Stimulated activated naive CD8-positive, alpha-beta T cell treated with anti-CD3 and anti-CD28 coated beads, Interleukin-15, Interleukin-2, amounts not matched to agents 100 ng/mL and 50 ng/mL, for 24 hours (primary cell): ENCODE results near the gene PRKAG3.

Source experiments
- H3K27ac Mint-ChIP-seq: one replicate; pipeline ENCODE4 v1.8.0; 2021; ENCODE audit warnings: mild to moderate bottlenecking, mixed read lengths
- H3K27me3 Mint-ChIP-seq: one replicate; pipeline ENCODE4 v1.8.0; 2021; ENCODE audit warnings: mixed read lengths
- H3K36me3 Mint-ChIP-seq: one replicate; pipeline ENCODE4 v1.8.0; 2021; ENCODE audit warnings: low read depth, mixed read lengths
- H3K4me1 Mint-ChIP-seq: one replicate; pipeline ENCODE4 v1.8.0; 2021; ENCODE audit warnings: low read depth, mixed read lengths
- H3K4me3 Mint-ChIP-seq: one replicate; pipeline ENCODE4 v1.8.0; 2021; ENCODE audit warnings: mild to moderate bottlenecking, mixed read lengths
- H3K9me3 Mint-ChIP-seq: one replicate; pipeline ENCODE4 v1.8.0; 2021; ENCODE audit warnings: mixed read lengths

PRKAG3 gene

DNA sequence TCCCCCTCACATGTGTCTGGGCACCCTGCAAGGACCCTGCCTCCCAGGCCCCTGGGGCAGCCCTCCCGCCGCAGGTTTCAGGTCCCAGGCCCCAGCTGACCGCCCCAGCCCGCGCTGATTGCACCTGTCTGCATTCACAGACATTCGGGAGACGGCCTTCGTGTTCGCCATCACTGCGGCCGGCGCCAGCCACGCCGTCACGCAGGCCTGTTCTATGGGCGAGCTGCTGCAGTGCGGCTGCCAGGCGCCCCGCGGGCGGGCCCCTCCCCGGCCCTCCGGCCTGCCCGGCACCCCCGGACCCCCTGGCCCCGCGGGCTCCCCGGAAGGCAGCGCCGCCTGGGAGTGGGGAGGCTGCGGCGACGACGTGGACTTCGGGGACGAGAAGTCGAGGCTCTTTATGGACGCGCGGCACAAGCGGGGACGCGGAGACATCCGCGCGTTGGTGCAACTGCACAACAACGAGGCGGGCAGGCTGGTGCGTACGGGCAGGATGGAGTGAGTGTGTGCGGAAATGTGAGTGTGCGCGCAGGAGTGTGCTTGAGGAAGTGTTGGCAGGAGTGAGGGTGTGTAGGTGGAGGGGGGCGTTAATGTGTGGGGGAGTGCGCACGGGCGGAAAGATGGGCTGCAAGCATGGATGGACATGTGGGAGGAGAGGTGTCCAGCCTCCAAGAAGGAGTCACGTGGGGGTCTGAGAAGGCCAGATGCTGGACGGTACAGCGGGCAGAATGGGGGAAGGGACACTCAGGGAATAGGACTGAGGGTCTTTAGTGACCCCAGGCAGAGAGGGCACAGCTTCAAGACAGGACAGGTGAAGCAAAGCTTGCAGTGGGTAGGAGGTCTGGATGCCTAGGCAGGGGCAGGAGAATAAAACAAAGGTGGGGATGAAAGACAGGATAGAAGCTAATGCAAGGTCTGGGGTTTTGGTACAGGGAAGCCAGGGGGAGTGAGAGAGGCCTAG, 40.0 kb upstream of the PRKAG3 start:
- Mint-ChIP-seq H3K27me3 (peaks cover 61% of the 10 kb centered on the region), H3K9me3 (no peaks in the 10 kb centered on the region)

DNA sequence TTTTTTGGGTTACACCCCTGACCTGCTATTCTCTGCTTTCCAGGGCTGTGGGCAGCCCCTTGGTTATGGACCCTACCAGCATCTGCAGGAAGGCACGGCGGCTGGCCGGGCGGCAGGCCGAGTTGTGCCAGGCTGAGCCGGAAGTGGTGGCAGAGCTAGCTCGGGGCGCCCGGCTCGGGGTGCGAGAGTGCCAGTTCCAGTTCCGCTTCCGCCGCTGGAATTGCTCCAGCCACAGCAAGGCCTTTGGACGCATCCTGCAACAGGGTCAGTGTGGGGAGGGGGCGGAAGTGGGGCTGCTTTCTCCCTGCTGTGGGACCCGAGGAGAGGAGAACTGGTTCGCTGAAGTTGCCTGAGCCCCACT, 39.4 kb upstream of the PRKAG3 start:
- Mint-ChIP-seq H3K36me3 (no peaks in the 10 kb centered on the region), H3K4me1 (peaks cover 20% of the 10 kb centered on the region), H3K4me3 (peak overlapping the region; percentile 51), H3K9me3 (no peaks in the 10 kb centered on the region), H3K27me3 (peaks cover 62% of the 10 kb centered on the region), H3K27ac (no peak overlapping the region)

More for the DNA sequence above, 40.0 kb upstream of the PRKAG3 start:
- peak overlapping the region; percentile 74 for H3K4me3 Mint-ChIP-seq
- H3K36me3 Mint-ChIP-seq = no peaks in the 10 kb centered on the region
- H3K27ac Mint-ChIP-seq = peak overlapping the region; percentile 11
- H3K4me1 Mint-ChIP-seq = peaks cover 23% of the 10 kb centered on the region

DNA sequence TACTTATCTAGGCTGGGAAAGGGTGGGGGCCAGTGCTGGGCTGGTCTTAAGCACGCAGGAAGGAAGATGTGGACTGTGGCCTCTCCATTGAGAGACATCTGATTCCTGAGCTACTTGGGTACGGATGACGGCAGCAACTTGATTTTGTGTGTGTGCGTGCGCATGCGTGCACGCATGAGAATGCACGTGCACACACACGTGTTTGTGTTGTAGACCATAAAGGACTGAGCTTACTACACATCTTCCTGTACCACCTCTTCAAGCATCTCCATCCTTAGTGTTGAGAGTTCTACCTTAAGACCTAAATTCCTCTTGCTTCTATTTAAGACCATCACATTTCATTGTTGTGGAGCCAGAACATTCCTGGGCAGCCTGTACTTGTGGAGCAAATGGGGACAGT, 37.5 kb upstream of the PRKAG3 start:
- H3K36me3 Mint-ChIP-seq = no peaks in the 10 kb centered on the region
- no peaks in the 10 kb centered on the region for H3K9me3 Mint-ChIP-seq
- H3K27ac Mint-ChIP-seq = no peak overlapping the region
- H3K4me1 Mint-ChIP-seq = peaks cover 20% of the 10 kb centered on the region
- no peak overlapping the region for H3K4me3 Mint-ChIP-seq
- peaks cover 48% of the 10 kb centered on the region for H3K27me3 Mint-ChIP-seq

DNA sequence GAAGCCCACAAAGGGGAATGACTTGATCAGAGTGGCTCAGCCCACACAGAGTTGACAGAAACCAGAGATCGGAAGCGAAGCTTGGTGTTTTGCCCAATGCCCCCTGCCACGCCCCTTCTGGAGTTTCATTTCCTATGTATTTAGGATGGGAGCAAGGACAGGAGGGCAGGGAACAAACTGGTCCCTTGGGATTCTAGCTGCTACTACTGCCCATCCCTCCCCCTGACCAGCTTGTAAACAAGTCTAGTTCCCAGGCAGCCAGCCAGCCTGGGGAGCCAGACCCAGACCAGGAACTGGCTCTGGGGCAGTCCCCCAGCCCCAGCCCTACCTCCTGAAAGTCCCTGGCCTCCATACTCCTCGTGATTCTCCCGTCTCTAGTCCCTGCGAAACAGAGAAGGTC, 36.3 kb upstream of the PRKAG3 start:
- H3K27ac Mint-ChIP-seq = no peak overlapping the region
- H3K36me3 Mint-ChIP-seq = no peaks in the 10 kb centered on the region
- H3K4me3 Mint-ChIP-seq = no peak overlapping the region
- peaks cover 16% of the 10 kb centered on the region for H3K4me1 Mint-ChIP-seq
- peaks cover 55% of the 10 kb centered on the region for H3K27me3 Mint-ChIP-seq
- H3K9me3 Mint-ChIP-seq = no peaks in the 10 kb centered on the region

DNA sequence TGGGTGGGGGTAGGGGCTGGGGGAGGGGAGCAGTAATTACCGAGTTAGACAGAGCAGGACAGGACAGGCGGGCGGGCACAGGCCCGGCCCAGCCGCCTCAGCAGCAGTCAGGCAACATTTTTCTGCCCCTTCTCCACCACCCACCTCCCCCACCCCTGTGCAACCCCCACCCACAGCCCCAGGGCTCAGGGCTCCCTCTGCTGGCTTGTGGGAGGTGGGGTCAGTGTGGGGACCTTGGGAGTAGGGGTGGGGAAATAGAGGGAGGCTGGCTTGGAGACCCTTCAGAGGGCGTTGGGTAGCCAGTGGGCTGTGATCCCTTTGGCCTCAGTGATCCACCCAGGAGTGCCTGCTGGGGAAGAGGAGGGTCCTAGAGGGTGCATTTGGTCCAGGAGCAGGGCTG, 34.4 kb upstream of the PRKAG3 start:
- Mint-ChIP-seq H3K27me3 (peaks cover 53% of the 10 kb centered on the region), H3K4me1 (peaks cover 8% of the 10 kb centered on the region), H3K36me3 (no peaks in the 10 kb centered on the region), H3K9me3 (no peaks in the 10 kb centered on the region), H3K4me3 (no peak overlapping the region), H3K27ac (no peak overlapping the region)

DNA sequence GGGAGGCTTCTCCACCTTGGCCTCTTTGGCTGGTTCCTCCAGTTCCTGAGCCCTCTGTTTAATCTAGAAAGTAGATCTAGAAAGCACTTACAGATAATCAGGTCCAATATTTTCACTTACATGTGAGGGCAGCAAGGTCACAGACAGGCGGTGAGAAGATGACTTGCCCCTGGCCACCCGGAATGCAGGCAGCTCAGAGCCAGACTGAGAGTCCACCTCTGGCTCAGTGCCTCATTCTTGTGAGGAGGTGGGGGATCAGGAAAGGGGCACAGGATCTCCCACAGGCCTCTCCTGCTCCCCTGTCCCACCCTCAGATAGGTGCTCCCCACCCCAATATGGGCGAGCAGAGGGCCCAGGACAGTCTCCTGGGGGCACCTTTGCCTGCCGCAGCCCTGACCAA, 33.8 kb upstream of the PRKAG3 start:
- no peaks in the 10 kb centered on the region for H3K36me3 Mint-ChIP-seq
- no peaks in the 10 kb centered on the region for H3K9me3 Mint-ChIP-seq
- H3K4me1 Mint-ChIP-seq = peaks cover 8% of the 10 kb centered on the region
- no peak overlapping the region for H3K27ac Mint-ChIP-seq
- peaks cover 55% of the 10 kb centered on the region for H3K27me3 Mint-ChIP-seq
- H3K4me3 Mint-ChIP-seq = no peak overlapping the region

DNA sequence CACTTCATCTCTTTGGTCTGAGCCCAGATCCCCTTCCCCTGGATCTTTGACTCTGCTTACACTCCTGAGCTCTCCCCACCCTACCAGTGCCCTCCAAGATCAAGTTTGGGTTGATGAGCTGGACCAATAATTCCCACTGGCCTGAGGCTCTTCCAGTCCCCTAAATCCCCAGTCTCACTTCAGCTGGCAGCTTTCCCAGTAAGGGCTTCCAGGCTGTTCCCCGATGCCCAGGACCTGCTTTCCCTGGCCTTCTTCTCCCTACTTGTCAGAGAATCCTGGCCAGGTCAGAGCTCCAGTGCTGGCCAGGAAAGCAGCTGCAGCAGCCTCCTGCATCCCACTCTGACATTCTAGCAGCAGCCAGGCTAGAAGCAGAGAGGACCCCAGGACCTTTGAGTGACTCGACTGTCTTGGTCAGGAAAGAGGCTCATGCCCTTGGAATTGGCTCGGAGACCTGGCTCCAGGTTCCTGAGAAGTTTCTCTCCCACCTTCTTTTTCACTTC, 31.5 kb upstream of the PRKAG3 start:
- no peaks in the 10 kb centered on the region for H3K9me3 Mint-ChIP-seq
- peaks cover 16% of the 10 kb centered on the region for H3K4me1 Mint-ChIP-seq
- H3K27me3 Mint-ChIP-seq = peaks cover 61% of the 10 kb centered on the region
- no peak overlapping the region for H3K27ac Mint-ChIP-seq
- H3K36me3 Mint-ChIP-seq = no peaks in the 10 kb centered on the region
- no peak overlapping the region for H3K4me3 Mint-ChIP-seq

DNA sequence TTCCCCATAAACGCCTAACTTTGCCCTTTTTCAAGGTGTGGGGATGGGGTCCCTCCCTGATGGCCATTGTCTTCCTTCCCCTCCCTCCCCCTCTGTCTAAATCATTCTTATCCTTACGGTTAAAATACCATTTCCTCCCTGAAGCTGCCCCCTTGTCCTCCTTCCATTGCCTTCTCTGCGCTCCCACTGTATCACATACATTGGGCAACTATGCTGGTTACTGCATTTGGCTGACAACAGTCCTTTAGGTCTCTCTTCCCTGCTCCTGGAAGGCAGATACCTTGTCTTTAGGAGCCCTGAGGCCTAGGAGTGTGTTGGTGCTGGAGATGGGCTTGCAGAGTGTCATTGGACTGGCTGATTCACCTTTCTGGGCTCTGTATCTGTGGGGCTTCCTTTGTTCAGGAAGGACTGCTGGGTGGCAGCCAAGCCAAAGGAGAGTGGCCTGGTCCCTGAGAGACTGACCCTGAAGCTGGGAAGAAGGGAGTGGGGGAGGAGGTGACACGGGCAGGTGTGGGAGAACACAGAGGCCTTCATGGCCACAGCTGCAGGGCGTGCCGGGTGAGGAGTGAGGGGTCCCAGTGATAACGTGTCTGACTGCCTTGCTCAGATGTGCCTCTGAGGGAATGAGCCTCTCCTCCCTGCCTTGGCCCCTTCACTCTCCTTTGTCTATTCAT, 30.2 kb upstream of the PRKAG3 start:
- Mint-ChIP-seq H3K27ac (peak overlapping the region; percentile 23), H3K4me3 (no peak overlapping the region), H3K27me3 (peaks cover 69% of the 10 kb centered on the region), H3K4me1 (peaks cover 16% of the 10 kb centered on the region), H3K36me3 (no peaks in the 10 kb centered on the region), H3K9me3 (no peaks in the 10 kb centered on the region)

DNA sequence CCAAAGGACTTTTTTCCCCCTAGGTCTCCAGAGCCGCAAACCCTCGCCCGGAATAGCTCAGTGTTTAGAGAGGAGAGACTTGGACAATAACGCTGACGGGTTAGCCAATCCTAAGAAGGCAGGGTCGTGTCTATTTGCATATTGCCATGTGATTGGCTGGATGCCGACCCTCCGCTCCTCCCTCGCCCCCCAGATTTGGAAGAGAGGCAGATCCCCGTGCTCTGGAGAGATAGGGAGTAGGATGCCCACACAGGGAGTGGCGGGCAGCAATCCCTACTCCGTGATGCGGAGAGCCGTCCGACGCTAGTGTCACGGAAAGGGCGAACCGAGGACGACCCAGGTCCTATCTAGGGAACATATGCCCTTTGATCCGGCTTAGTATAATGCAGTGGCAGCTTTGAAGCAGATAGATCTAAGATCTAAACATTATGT, 29.4 kb upstream of the PRKAG3 start:
- Mint-ChIP-seq H3K9me3 (no peaks in the 10 kb centered on the region), H3K4me3 (no peak overlapping the region), H3K27me3 (peaks cover 71% of the 10 kb centered on the region), H3K27ac (no peak overlapping the region), H3K36me3 (no peaks in the 10 kb centered on the region), H3K4me1 (peaks cover 16% of the 10 kb centered on the region)

DNA sequence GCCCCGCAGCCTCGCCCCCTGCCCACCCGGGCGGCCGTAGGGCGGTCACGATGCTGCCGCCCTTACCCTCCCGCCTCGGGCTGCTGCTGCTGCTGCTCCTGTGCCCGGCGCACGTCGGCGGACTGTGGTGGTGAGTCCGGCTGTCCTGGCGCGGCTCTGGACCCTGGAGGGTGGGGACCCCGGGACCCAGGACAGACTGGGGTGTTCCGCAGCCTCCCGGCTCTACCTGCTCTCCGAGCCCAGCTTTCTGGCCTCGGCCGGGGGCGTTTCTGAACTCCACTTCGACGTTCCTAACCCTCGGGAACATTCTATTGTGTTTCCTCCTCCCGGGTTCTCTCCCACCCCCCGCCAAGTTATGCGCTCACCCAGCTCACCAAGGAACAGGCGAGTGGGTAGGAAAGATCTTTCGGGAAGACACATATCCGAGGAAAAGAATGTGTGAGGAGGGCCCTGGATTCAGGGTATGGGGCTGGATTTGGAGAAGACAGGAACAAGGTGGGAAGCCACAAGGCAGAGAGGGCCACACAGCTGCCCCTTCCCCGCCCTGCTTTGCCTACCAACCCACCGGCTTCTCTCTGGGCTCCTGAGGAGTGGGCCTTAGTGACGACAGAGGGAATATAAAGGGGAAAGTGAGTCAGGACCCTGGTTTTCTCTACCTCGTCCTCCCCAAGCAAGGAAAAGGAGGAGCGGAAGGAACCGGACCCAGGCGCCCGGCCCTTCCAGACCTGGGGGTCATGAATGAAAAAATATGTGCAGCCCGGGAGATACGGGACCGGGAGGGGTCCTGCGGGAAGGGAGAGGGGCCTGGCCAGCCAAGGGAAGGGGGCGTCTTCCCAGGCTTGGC, 28.6 kb upstream of the PRKAG3 start:
- Mint-ChIP-seq H3K4me3 (peak overlapping the region; percentile 41), H3K36me3 (no peaks in the 10 kb centered on the region), H3K27ac (no peak overlapping the region), H3K4me1 (peaks cover 16% of the 10 kb centered on the region), H3K27me3 (peaks cover 76% of the 10 kb centered on the region), H3K9me3 (no peaks in the 10 kb centered on the region)

DNA sequence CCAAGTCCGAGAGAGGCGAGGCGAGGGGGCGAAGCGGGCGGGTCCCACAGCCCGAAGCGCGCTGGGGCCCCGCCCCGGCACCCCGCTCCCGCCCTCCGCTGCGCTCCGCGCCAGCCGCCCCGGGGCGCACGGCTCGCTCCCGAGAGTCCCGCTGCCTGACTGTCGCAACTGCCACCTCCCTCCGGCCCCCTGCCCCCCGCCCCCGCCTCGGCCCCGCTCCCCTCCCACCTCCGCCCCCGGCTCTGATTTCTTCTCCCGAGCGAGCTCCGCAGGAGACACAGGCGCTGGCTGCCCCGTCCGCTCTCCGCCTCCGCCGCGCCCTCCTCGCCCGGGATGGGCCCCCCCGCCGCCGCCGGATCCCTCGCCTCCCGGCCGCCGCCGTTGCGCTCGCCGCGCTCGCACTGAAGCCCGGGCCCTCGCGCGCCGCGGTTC, 28.0 kb upstream of the PRKAG3 start, which contains the start of gene WNT6:
TSS of gene WNT6 (plus strand) at position 250 of the 432 bp plus-strand sequence. CDS start 233 bp downstream, outside the sequence.
- peaks cover 16% of the 10 kb centered on the region for H3K4me1 Mint-ChIP-seq
- no peaks in the 10 kb centered on the region for H3K9me3 Mint-ChIP-seq
- H3K27ac Mint-ChIP-seq = no peak within 1 kb of the TSS
- H3K4me3 Mint-ChIP-seq = peak within 1 kb of the TSS; percentile 41
- no peaks in the 10 kb centered on the region for H3K36me3 Mint-ChIP-seq
- peaks cover 82% of the 10 kb centered on the region for H3K27me3 Mint-ChIP-seq

DNA sequence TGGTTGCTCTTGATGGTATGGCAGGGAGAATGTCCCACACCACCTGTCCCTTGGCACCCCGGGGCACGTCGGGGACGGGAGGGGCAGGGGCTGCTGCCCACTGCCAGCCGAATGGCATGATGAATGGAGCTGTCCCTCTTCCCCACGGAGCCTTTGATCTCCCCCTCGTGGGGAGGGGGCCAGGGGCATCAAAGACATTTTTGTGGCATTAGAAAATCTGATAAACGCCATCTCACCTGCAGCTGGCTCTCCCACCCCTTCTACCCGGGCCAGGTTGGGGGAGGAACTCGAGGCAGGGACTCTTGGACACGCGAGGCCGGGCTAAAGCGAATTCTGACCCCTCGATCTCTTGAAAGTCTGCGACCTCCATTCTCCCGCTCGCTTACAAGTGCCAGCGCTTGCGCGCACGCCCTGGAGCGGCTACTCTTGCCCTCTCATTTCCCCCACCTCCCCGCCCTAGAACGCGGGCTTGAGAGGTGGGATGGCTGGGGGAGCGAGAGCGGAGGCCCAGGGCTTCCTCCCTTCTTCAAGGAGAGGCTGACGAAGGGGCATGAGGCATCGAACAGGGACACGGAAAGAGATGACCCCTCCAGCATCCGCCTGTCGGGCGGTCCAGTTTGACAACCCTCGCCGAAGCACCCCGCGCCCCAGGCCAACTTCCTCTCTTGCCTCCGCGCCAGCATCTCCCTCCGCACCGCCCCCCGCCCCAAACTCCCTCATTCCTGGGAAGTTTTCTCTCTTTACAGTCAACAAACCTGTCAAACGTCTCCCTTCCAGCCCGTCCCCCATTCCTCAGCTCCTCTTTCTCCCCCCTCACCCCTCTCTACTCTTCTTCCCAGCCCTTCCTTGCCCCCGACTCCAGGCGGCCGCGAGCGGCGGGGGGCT, 27.3 kb upstream of the PRKAG3 start:
- Mint-ChIP-seq H3K27ac (no peak overlapping the region), H3K9me3 (no peaks in the 10 kb centered on the region), H3K4me3 (peak overlapping the region; percentile 37), H3K36me3 (no peaks in the 10 kb centered on the region), H3K27me3 (peaks cover 85% of the 10 kb centered on the region), H3K4me1 (peaks cover 16% of the 10 kb centered on the region)

DNA sequence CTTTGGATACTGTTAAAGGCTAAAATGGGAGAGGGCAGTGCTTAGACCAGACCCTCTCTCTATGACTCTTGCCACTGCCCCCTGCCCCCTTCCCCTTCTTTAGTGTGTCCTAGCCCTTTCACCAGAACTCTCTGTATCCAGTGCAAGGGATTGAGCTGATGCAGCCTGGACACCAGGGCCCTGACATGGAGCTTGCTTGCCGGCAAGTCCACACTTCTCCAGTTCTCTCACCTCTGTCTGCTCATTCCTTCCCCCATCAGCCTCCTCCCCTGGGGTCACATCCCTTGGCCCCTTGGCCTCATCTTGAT, 26.5 kb upstream of the PRKAG3 start:
- H3K4me3 Mint-ChIP-seq = no peak overlapping the region
- no peaks in the 10 kb centered on the region for H3K9me3 Mint-ChIP-seq
- H3K27me3 Mint-ChIP-seq = peaks cover 83% of the 10 kb centered on the region
- H3K27ac Mint-ChIP-seq = no peak overlapping the region
- no peaks in the 10 kb centered on the region for H3K36me3 Mint-ChIP-seq
- peaks cover 16% of the 10 kb centered on the region for H3K4me1 Mint-ChIP-seq
